H9 (cell line): ENCODE data around the gene ZNF672. TPM values are rescaled to one million over a fixed set of nuclear protein-coding genes. Genes with fewer than 3 reads are reported as not detected.

Experiments used
- DNase-seq: peaks from one replicate; pipeline ENCODE4 v3.0.0-alpha.2; 2017
- H2AFZ ChIP-seq: one replicate; pipeline ENCODE4 v1.6.1; 2013; ENCODE audit warnings: mild to moderate bottlenecking, low read length, control low read depth, moderate library complexity
- H2AK5ac ChIP-seq: 2 replicates; pipeline ENCODE4 v1.6.1; 2013; ENCODE audit warnings: low read length, control low read depth, mixed read lengths; ENCODE audit not compliant: insufficient read length
- H2BK120ac ChIP-seq: one replicate; pipeline ENCODE4 v1.6.1; 2013; ENCODE audit warnings: low read depth, mild to moderate bottlenecking, low read length, control low read depth, inconsistent platforms; ENCODE audit not compliant: poor library complexity, severe bottlenecking
- H2BK12ac ChIP-seq: 2 replicates; pipeline ENCODE4 v1.6.1; 2013; ENCODE audit warnings: low read length, control low read depth, mixed read lengths, low read depth; ENCODE audit not compliant: insufficient read length
- H2BK15ac ChIP-seq: 2 replicates; pipeline ENCODE4 v1.6.1; 2013; ENCODE audit warnings: low read depth, low read length, control low read depth
- H2BK20ac ChIP-seq: one replicate; pipeline ENCODE4 v1.6.1; 2013; ENCODE audit warnings: low read depth, mild to moderate bottlenecking, low read length, control low read depth, inconsistent platforms; ENCODE audit not compliant: poor library complexity, severe bottlenecking
- H2BK5ac ChIP-seq: 2 replicates; pipeline ENCODE4 v1.6.1; 2013; ENCODE audit warnings: low read length, control low read depth, mixed read lengths; ENCODE audit not compliant: insufficient read length
- H3K14ac ChIP-seq: 2 replicates; pipeline ENCODE4 v1.6.1; 2013; ENCODE audit warnings: low read length, control low read depth; ENCODE audit not compliant: insufficient read depth
- H3K18ac ChIP-seq: 2 replicates; pipeline ENCODE4 v1.6.1; 2013; ENCODE audit warnings: low read depth, mild to moderate bottlenecking, mixed read lengths, low read length, control low read depth; ENCODE audit not compliant: insufficient read length
- H3K23ac ChIP-seq: 2 replicates; pipeline ENCODE4 v1.6.1; 2013; ENCODE audit warnings: low read length, control low read depth, mixed read lengths, low read depth; ENCODE audit not compliant: insufficient read length
- H3K23me2 ChIP-seq: 2 replicates; pipeline ENCODE4 v1.6.1; 2013; ENCODE audit warnings: low read depth, mild to moderate bottlenecking, mixed read lengths, low read length, control low read depth; ENCODE audit not compliant: insufficient read length, poor library complexity, severe bottlenecking
- H3K27ac ChIP-seq: 2 replicates; pipeline ENCODE4 v1.5.1; 2013; ENCODE audit warnings: low read length, control low read depth, mixed read lengths, low read depth; ENCODE audit not compliant: insufficient read length
- H3K27me3 ChIP-seq: 2 replicates; pipeline ENCODE4 v1.6.1; 2013; ENCODE audit warnings: low read length, control low read depth, inconsistent platforms; ENCODE audit not compliant: insufficient read depth
- H3K4ac ChIP-seq: 2 replicates; pipeline ENCODE4 v1.6.1; 2013; ENCODE audit warnings: low read depth, mild to moderate bottlenecking, control low read depth, inconsistent platforms, low read length, moderate library complexity
- H3K4me1 ChIP-seq: 2 replicates; pipeline ENCODE4 v1.6.1; 2013; ENCODE audit warnings: low read length, control low read depth, inconsistent platforms; ENCODE audit not compliant: insufficient read depth
- H3K4me2 ChIP-seq: 2 replicates; pipeline ENCODE4 v1.6.1; 2013; ENCODE audit warnings: low read length, control low read depth, mixed read lengths; ENCODE audit not compliant: insufficient read length, insufficient read depth
- H3K56ac ChIP-seq: 2 replicates; pipeline ENCODE4 v1.6.1; 2013; ENCODE audit warnings: low read depth, mild to moderate bottlenecking, mixed read lengths, low read length, control low read depth; ENCODE audit not compliant: insufficient read length
- H3K79me1 ChIP-seq: 2 replicates; pipeline ENCODE4 v1.6.1; 2013; ENCODE audit warnings: low read depth, mild to moderate bottlenecking, moderate library complexity, low read length, control low read depth, inconsistent platforms; ENCODE audit not compliant: insufficient read depth, poor library complexity, severe bottlenecking
- H3K79me2 ChIP-seq: 2 replicates; pipeline ENCODE4 v1.6.1; 2013; ENCODE audit warnings: low read length, control low read depth, inconsistent platforms; ENCODE audit not compliant: insufficient read depth
- H3K9ac ChIP-seq: 2 replicates; pipeline ENCODE4 v1.6.1; 2013; ENCODE audit warnings: low read length, control low read depth, mixed read lengths; ENCODE audit not compliant: insufficient read length; ENCODE audit errors: extremely low read depth
- H3K9me3 ChIP-seq: one replicate; pipeline ENCODE4 v1.6.1; 2013; ENCODE audit warnings: low read depth, low read length, inconsistent platforms; ENCODE audit not compliant: control insufficient read depth
- H3T11ph ChIP-seq: one replicate; pipeline ENCODE4 v1.6.1; 2013; ENCODE audit warnings: mild to moderate bottlenecking, low read length, control low read depth, inconsistent platforms
- H4K20me1 ChIP-seq: one replicate; pipeline ENCODE4 v1.6.1; 2013; ENCODE audit not compliant: control insufficient read depth, insufficient read length, insufficient read depth
- H4K5ac ChIP-seq: 2 replicates; pipeline ENCODE4 v1.6.1; 2013; ENCODE audit warnings: low read depth, mild to moderate bottlenecking, mixed read lengths, low read length, control low read depth; ENCODE audit not compliant: insufficient read length
- H4K8ac ChIP-seq: replicated peaks from 2 replicates; pipeline ENCODE4 v1.6.1; 2013; ENCODE audit warnings: low read length, control low read depth, mixed read lengths, low read depth; ENCODE audit not compliant: insufficient read length
- H4K91ac ChIP-seq: 2 replicates; pipeline ENCODE4 v1.6.1; 2013; ENCODE audit warnings: low read depth, mild to moderate bottlenecking, moderate library complexity, mixed read lengths, low read length, control low read depth; ENCODE audit not compliant: insufficient read length
- H3K27ac Mint-ChIP-seq, 3 experiments: 2 replicates in 2 of 3; 3 replicates in 1 of 3; pipeline ENCODE4 v1.8.0; 2020 to 2021; ENCODE audit warnings: mixed read lengths in 3 of 3, mild to moderate bottlenecking in 1 of 3, moderate library complexity in 1 of 3
- H3K27me3 Mint-ChIP-seq: 2 replicates; pipeline ENCODE4 v1.8.0; 2021; ENCODE audit warnings: low read depth, mild to moderate bottlenecking, moderate library complexity, mixed read lengths
- H3K36me3 Mint-ChIP-seq, 3 experiments: 2 replicates in 2 of 3; 3 replicates in 1 of 3; pipeline ENCODE4 v1.8.0; 2020 to 2021; ENCODE audit warnings: low read depth in 3 of 3, mixed read lengths in 3 of 3; ENCODE audit not compliant: insufficient read depth in 1 of 3
- H3K4me1 Mint-ChIP-seq, 2 experiments: 2 replicates each; pipeline ENCODE4 v1.8.0; 2020; ENCODE audit warnings: mixed read lengths in 2 of 2
- H3K4me3 Mint-ChIP-seq, 2 experiments: 2 replicates in 1 of 2; 3 replicates in 1 of 2; pipeline ENCODE4 v1.8.0; 2020 to 2021; ENCODE audit warnings: mild to moderate bottlenecking in 2 of 2, mixed read lengths in 2 of 2, moderate library complexity in 1 of 2
- H3K9me3 Mint-ChIP-seq, 2 experiments: 2 replicates in 1 of 2; 3 replicates in 1 of 2; pipeline ENCODE4 v1.8.0; 2020; ENCODE audit warnings: mild to moderate bottlenecking in 2 of 2, mixed read lengths in 2 of 2, moderate library complexity in 1 of 2
- WGBS: extraction: QIAGEN DNeasy Blood & Tissue Kit; methylation state at CpG from one replicate; pipeline ENCODE4 v1.1.7; 2013; ENCODE audit warnings: missing lambda C conversion rate, low lambda C conversion rate, mixed read lengths; ENCODE audit not compliant: insufficient read length; ENCODE audit errors: extremely low coverage; 5-methylcytosine and 5-hydroxymethylcytosine counted together
- total RNA-seq: library from RNA; stranded (reverse); gene quantifications from 2 replicates; pipeline ENCODE4 v1.2.1, GENCODE V29; 2021
- TF ChIP-seq, protein P1 (sequence below): fragments of 200-600 bp; sonication (generic); conservative IDR thresholded peaks from 3 replicates; pipeline ENCODE4 v1.8.0; 2021; ENCODE audit warnings: antibody characterized with exemption, mild to moderate bottlenecking

Gene ZNF672
- total RNA-seq, 1 experiment from 2014 or later = 29.4 TPM

- WGBS = no CpG with 5 or more reads among the region's 2 CpGs
- Histone ChIP-seq H4K20me1 (no peaks in the 10 kb centered on the region), H4K5ac (no peak overlapping the region), H2BK12ac (no peak overlapping the region), H2BK5ac (no peak overlapping the region), H3K79me1 (no peaks in the 10 kb centered on the region), H3K4ac (no peak overlapping the region), H2BK20ac (no peak overlapping the region), H3K9ac (no peak overlapping the region), H3K18ac (no peak overlapping the region), H3K79me2 (no peaks in the 10 kb centered on the region), H3K27ac (no peak overlapping the region), H3T11ph (no peak overlapping the region), H3K23ac (no peak overlapping the region), H2BK120ac (no peak overlapping the region), H3K9me3 (no peaks in the 10 kb centered on the region), H3K4me1 (no peaks in the 10 kb centered on the region), H2AK5ac (no peak overlapping the region), H4K8ac (no peak overlapping the region), H3K14ac (no peak overlapping the region), H3K4me2 (no peak overlapping the region), H3K27me3 (no peaks in the 10 kb centered on the region; the same call in 1 of the 2 replicates), H3K23me2 (peaks cover 24% of the 10 kb centered on the region), H3K56ac (no peak overlapping the region), H4K91ac (no peak overlapping the region), H2BK15ac (no peak overlapping the region), H2AFZ (no peak overlapping the region)
- H3K4me1 Mint-ChIP-seq = peaks cover 22 to 26% of the 10 kb centered on the region in 2 experiments
- H3K27me3 Mint-ChIP-seq = peaks cover 53% of the 10 kb centered on the region
- H3K27ac Mint-ChIP-seq = no peak overlapping the region
- TF ChIP-seq, protein P1, sequence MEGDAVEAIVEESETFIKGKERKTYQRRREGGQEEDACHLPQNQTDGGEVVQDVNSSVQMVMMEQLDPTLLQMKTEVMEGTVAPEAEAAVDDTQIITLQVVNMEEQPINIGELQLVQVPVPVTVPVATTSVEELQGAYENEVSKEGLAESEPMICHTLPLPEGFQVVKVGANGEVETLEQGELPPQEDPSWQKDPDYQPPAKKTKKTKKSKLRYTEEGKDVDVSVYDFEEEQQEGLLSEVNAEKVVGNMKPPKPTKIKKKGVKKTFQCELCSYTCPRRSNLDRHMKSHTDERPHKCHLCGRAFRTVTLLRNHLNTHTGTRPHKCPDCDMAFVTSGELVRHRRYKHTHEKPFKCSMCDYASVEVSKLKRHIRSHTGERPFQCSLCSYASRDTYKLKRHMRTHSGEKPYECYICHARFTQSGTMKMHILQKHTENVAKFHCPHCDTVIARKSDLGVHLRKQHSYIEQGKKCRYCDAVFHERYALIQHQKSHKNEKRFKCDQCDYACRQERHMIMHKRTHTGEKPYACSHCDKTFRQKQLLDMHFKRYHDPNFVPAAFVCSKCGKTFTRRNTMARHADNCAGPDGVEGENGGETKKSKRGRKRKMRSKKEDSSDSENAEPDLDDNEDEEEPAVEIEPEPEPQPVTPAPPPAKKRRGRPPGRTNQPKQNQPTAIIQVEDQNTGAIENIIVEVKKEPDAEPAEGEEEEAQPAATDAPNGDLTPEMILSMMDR = no peak
- no peak for DNase-seq
- H3K4me3 Mint-ChIP-seq = no peak overlapping the region
- H3K9me3 Mint-ChIP-seq = peaks cover 0 to 2% of the 10 kb centered on the region in 2 experiments; a peak in 2 of 5 replicates
- peaks cover 0 to 4% (median 3%) of the 10 kb centered on the region in 3 experiments; a peak in 3 of 7 replicates for H3K36me3 Mint-ChIP-seq
These were observed 23.6 kb downstream of the ZNF672 start for GRCh38 chr1:248861616-248862015.
